Measurements from ENCODE around the gene SLAMF6. TPM values are rescaled to one million over a fixed set of nuclear protein-coding genes. Genes with fewer than 3 reads are reported as not detected.

SLAMF6 gene
- total RNA-seq, 4 donors from 2014 or later: 0.20 to 1.5 (median 0.46) TPM

DNA sequence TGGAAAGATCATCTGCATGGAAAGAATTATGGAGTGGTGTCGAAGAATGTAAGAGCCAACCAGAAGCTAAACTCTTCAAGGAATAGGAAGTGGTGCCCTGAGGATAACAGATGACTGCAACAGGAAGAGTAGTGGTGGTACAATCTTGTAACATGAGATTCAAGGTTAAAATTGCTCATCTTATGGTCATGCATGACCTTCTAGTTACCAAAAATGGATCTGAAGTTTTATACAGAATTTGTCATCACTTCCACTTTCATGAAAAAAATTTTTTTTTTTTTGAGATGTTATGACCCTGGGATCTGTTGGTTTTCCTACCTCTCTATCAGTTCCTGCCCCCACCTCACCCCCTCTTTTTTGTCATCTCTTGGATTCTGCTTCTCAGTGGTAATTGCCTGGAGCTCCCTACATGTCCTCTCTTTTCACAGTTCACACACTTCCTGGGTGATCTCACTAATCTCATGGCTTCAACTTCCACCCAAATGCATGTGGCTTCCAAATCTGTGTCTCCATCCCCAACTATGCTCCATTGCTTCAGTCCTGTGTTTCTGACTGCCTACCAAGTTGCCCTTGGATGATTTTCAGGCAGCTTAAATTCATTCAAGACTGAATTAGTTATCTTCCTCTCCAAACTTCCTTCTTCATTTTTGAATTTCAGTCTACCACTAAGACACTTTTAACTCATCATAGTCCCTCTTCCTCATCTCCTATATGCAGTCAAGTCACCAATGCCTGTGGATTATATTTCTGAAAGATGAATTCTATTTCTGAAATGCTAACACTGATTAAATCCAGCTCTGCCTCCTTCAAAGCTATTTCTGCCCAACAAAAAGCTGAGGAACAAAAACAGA lies 48.4 kb downstream of the SLAMF6 start:
- H3K27ac ChIP-seq: no peak overlapping the region
- no peak for DNase-seq (ENCODE audit: low spot score in 2 of 2)
- TF ChIP-seq, protein P1, sequence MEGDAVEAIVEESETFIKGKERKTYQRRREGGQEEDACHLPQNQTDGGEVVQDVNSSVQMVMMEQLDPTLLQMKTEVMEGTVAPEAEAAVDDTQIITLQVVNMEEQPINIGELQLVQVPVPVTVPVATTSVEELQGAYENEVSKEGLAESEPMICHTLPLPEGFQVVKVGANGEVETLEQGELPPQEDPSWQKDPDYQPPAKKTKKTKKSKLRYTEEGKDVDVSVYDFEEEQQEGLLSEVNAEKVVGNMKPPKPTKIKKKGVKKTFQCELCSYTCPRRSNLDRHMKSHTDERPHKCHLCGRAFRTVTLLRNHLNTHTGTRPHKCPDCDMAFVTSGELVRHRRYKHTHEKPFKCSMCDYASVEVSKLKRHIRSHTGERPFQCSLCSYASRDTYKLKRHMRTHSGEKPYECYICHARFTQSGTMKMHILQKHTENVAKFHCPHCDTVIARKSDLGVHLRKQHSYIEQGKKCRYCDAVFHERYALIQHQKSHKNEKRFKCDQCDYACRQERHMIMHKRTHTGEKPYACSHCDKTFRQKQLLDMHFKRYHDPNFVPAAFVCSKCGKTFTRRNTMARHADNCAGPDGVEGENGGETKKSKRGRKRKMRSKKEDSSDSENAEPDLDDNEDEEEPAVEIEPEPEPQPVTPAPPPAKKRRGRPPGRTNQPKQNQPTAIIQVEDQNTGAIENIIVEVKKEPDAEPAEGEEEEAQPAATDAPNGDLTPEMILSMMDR (IDR thresholded peaks at IDR 0.05): no peak
- TF ChIP-seq POLR2A (IDR thresholded peaks at IDR 0.05): no peak
- TF ChIP-seq EP300 (IDR thresholded peaks at IDR 0.05): no peak
- no peak overlapping the region for H3K4me3 ChIP-seq
- 74 to 79% methylated on average over 1 of the region's 1 CpG for WGBS, 2 donors
- no peaks in the 10 kb centered on the region for H3K36me3 ChIP-seq
- no peaks in the 10 kb centered on the region for H3K4me1 ChIP-seq
- H3K9me3 ChIP-seq: no peaks in the 10 kb centered on the region
- no peaks in the 10 kb centered on the region for H3K27me3 ChIP-seq

DNA sequence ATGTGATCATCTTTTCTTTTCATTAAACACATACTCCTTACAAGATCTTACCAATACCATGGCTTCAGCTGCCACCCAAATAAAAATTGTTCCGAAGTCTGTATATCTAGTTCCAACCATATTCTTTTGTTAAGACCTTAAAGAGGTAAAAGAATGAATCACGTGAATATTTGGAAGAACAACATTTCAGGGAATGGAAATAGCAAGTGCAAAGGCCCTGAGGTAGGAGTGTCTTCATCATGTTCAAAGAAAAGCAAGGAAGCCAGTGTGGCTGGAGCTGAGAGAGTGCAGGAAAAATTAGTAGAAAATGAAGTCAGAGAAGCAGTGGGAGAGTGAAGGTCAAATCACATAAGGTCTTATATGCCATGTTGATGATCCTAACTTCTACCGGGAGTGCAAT lies 50.9 kb downstream of the SLAMF6 start:
- no peaks in the 10 kb centered on the region for H3K9me3 ChIP-seq
- H3K27me3 ChIP-seq: no peaks in the 10 kb centered on the region
- 92 to 96% methylated on average over 3 of the region's 3 CpGs for WGBS, 2 donors
- no peaks in the 10 kb centered on the region for H3K4me1 ChIP-seq
- no peak overlapping the region for H3K27ac ChIP-seq
- no peak for DNase-seq (ENCODE audit: low spot score in 2 of 2)
- H3K36me3 ChIP-seq: no peaks in the 10 kb centered on the region
- H3K4me3 ChIP-seq: no peak overlapping the region
- TF ChIP-seq EP300 (IDR thresholded peaks at IDR 0.05): no peak
- TF ChIP-seq, protein P1 (IDR thresholded peaks at IDR 0.05): no peak
- no peak for TF ChIP-seq POLR2A (IDR thresholded peaks at IDR 0.05)

DNA sequence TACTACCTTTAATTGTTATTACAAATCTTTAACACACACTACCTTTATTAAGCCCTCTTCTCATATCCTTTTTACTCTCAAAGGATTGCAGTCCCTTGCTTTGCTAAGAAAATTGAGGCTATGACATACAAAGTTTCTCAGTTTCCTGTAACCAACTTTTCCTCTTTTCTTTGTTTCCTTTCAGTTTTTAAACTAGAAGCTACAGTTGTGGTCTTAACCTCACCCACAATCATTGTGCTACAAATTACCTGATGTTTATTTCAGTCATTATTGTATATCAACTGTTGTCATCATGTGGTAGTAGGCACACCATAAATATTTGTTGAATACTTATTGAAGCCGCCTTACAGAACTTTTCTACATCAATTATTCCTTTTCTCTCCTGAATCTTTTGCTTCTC lies 51.8 kb downstream of the SLAMF6 start:
- H3K36me3 ChIP-seq: no peaks in the 10 kb centered on the region
- 94 to 100% methylated on average over 1 of the region's 1 CpG for whole genome bisulfite sequencing, 2 donors
- H3K4me1 ChIP-seq: no peaks in the 10 kb centered on the region
- DNase-seq (ENCODE audit: low spot score in 2 of 2): no peak
- H3K27ac ChIP-seq: no peak overlapping the region
- H3K4me3 ChIP-seq: no peak overlapping the region
- no peaks in the 10 kb centered on the region for H3K9me3 ChIP-seq
- H3K27me3 ChIP-seq: no peaks in the 10 kb centered on the region
- TF ChIP-seq, protein P1 (IDR thresholded peaks at IDR 0.05): no peak
- TF ChIP-seq EP300 (IDR thresholded peaks at IDR 0.05) (no peak), POLR2A (IDR thresholded peaks at IDR 0.05) (no peak)

DNA sequence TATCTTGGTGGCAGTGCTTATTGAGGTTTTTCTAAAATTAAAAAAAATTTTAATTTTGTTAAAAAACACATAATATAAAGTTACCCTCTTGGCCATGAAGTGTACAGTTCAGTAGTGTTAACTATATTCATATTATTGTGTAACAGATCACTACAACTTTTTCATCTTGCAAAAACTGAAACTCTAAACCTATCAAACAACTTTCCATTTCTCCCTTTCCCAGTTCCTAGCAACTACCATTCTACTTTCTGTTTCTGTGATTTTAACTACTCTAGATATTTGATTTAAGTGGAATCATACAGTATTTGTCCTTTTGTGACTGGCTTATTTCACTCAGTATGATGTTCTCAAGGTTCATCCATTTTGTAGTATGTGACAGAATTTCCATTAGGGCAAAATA lies 55.5 kb downstream of the SLAMF6 start:
- no peaks in the 10 kb centered on the region for H3K27me3 ChIP-seq
- H3K4me1 ChIP-seq: no peaks in the 10 kb centered on the region
- no peak for DNase-seq (ENCODE audit: low spot score in 2 of 2)
- TF ChIP-seq, protein P1 (IDR thresholded peaks at IDR 0.05): no peak
- no peaks in the 10 kb centered on the region for H3K36me3 ChIP-seq
- no peaks in the 10 kb centered on the region for H3K9me3 ChIP-seq
- no peak overlapping the region for H3K4me3 ChIP-seq
- H3K27ac ChIP-seq: no peak overlapping the region

DNA sequence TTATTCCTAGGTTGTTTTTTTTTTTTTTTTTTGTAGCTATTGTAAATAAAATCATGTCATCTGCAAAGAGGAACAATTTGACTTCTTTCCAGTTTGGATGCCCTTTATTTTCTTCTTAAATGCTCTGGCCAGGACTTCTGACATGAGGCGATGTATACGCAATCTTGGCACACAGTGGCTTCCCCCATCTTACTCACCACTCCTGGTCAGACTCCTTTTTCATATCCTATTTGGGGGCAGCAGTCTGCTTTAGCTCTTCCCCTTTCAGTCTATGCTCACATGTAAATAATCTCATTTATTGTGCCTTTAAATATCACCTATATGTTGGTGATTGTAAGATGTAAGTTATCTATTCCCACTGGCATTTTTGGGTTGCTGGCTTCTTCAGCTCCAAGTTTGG lies 56.1 kb downstream of the SLAMF6 start:
- Histone ChIP-seq H3K27ac (no peak overlapping the region), H3K9me3 (no peaks in the 10 kb centered on the region), H3K4me1 (no peaks in the 10 kb centered on the region), H3K27me3 (no peaks in the 10 kb centered on the region), H3K36me3 (no peaks in the 10 kb centered on the region), H3K4me3 (no peak overlapping the region)
- TF ChIP-seq POLR2A (IDR thresholded peaks at IDR 0.05): no peak
- TF ChIP-seq EP300 (IDR thresholded peaks at IDR 0.05): no peak
- TF ChIP-seq, protein P1 (IDR thresholded peaks at IDR 0.05): no peak
- 77 to 90% methylated on average over 2 of the region's 2 CpGs for WGBS, 2 donors
- DNase-seq (ENCODE audit: low spot score in 2 of 2): no peak
